COR-L47 (cell line): ENCODE measurements around the gene ZCRB1.

Experiments
- DNase-seq: peaks from one replicate; lab custom pipeline; 2025; lab: John Stamatoyannopoulos, UW

ZCRB1 gene

GRCh38 chr12:42281278-42281677 lies 44.6 kb downstream of the ZCRB1 start:
- no peak for DNase-seq

GRCh38 chr12:42278128-42278510 lies 47.8 kb downstream of the ZCRB1 start:
- no peak for DNase-seq

DNA sequence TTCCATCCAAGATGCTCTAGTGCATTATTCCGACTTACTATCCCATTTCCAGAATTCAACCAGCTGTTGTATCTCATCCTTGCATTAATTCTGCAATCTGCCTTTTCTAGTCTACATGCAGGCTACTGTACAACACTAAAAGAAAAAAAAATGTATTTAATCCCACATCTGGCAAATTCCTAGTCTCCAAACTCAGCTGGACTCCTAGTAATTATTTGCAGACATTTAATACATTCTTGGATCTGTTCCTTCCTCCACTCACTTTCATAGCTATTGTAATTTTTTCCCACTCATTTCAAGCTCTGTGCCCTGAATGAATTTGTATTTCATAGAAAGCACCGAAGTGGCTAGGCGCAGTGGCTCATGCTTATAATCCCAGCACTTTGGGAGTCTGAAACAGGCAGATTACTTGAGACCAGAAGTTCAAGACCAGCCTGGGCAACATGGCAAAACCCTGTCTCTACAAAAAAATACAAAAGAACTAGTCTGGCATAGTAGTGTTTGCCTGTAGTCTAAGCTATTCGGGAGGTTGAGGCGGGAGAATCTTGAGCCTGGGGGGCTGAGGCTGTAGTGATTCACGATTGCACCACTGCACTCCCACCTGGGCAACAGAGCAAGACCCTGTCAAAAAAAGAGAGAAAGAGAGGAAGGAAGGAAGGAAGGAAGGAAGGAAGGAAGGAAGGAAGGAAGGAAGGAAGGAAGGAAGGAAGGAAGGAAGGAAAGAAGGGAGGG lies 48.3 kb downstream of the ZCRB1 start:
- DNase-seq, result no peak

DNA sequence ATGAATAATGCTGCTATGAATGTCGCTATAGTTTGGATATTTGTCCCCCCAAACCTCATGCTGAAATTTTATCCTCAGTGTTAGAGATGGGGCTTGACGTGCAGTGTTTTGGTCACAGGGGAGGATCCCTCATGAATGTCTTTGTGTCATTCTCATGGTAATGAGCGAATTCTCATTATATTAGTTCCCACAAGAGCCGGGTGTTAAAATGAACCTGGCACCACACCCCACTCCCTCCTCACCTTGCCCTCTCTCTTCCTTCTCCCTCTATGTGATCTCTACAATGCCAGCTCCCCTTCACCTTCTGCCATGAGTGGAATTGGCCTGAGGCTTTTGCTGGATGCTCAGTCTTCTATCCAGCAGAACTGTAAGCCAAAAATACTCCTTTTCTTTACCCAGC lies 50.4 kb downstream of the ZCRB1 start:
- no peak for DNase-seq

- no peak for DNase-seq
Observed at GRCh38 chr12:42273706-42274105, 52.2 kb downstream of the ZCRB1 start.

DNA sequence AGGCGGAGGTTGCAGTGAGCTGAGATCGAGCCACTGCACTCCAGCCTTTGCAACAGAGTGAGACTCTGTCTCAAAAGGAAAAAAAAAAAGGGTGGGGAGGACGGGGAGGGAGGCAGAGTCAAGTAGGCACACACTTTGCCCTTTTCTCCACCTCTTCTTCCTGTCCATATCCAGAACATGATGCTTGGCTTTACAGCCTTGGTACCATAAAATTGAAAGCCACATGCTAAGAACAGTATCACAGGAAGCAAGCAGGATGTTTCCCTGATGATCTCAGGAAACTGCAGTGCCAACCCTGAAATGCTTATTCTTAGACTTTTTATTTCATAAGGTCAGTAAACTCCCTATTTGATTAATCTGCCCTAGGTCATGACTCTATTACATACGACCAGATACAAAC lies 55.3 kb downstream of the ZCRB1 start:
- no peak for DNase-seq

- no peak for DNase-seq
Observed at GRCh38 chr12:42267413-42268190, 58.3 kb downstream of the ZCRB1 start.

DNA sequence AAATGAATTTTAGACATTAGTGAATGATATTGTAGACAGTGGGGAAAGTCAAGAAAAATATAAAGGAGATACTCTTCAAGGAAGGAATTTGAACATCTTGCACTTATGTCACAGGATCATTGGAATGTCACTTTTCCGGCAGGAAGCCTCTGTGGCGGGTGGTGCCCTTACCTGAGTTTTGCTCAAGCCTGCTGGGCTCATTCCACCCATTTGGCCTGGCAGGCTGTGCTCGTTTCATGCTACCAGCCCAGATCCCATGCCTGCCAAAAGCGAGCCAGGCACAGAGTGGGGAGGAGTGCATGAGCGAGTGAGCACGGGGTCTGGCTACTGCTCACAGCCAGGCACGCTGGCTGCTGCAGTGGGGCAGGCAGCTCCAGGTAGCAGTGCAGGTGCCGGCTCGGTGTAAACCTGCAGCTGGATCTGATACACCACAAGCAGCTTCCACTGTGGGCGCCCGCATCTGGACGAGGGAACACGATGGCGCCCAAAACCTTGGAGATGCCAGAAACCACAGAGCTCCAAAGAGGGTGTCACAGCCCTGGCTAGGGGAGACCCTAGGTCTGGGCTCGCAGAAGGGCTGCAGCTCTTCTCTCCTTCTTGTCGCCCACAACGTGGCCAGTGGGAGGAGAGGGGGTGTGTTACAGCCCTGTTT lies 59.2 kb downstream of the ZCRB1 start:
- no peak for DNase-seq

DNA sequence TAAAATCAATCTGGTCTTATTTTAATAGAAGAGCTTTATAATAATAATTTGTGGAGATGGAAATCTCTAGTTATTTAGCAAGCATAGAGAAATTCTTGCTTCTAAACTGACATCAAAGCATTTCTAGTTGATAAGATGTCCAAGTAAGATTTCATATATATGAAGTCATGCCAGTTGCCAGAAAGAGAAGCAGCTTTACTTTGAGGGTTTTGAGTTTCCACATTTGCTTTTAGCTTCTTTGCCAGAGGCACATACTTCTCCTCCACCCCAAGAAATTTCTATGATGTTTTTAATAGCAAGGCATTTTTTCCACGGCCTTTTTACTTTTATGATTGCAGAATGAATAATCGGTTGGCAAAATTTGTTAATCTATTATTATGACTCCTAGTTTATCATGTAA lies 63.6 kb downstream of the ZCRB1 start:
- DNase-seq, result no peak
